Measurements from ENCODE around the gene B9D1. TPM values are rescaled to one million over a fixed set of nuclear protein-coding genes. Genes with fewer than 3 reads are reported as not detected.

The B9D1 gene
- total RNA-seq, 1 experiment from 2014 or later: 31.9 TPM

- H3K4me1 Mint-ChIP-seq: peaks cover 12% of the 10 kb centered on the region
- no peak overlapping the region for H3K4me3 Mint-ChIP-seq
- H3K27ac Mint-ChIP-seq: no peak overlapping the region; the same call in 1 of the 2 replicates
- no peaks in the 10 kb centered on the region for H3K27me3 Mint-ChIP-seq (ENCODE audit: low read depth)
- TF ChIP-seq ZBTB21 (CRISPR knock-in tag; IDR thresholded peaks at IDR 0.05; ENCODE audit: borderline replicate concordance): no peak
- no peak for TF ChIP-seq ZBTB43 (CRISPR knock-in tag; IDR thresholded peaks at IDR 0.05)
- no peak for TF ChIP-seq NFYB (CRISPR knock-in tag; conservative IDR thresholded peaks at IDR 0.05; ENCODE audit: low read depth)
- no peak for TF ChIP-seq ARID4B (CRISPR knock-in tag; IDR thresholded peaks at IDR 0.05; ENCODE audit: borderline replicate concordance)
- no peak for TF ChIP-seq ZNF423 (CRISPR knock-in tag; IDR thresholded peaks at IDR 0.05)
- TF ChIP-seq TCF7 (CRISPR knock-in tag; IDR thresholded peaks at IDR 0.05; ENCODE audit: low read depth): no peak
- TF ChIP-seq SOX15 (CRISPR knock-in tag; IDR thresholded peaks at IDR 0.05): no peak
- TF ChIP-seq GRHL2 (CRISPR knock-in tag; IDR thresholded peaks at IDR 0.05; ENCODE audit: insufficient replicate concordance, severe bottlenecking): no peak
- ChIA-PET POLR2A (no interaction called here), CTCF (no interaction called here)
- H3K9me3 Mint-ChIP-seq: no peaks in the 10 kb centered on the region
- no peaks in the 10 kb centered on the region for H3K36me3 Mint-ChIP-seq
- ATAC-seq (no peak), DNase-seq (ENCODE audit: low spot score) (no peak)
Observed at GRCh38 chr17:19295473-19296135, 66.9 kb downstream of the B9D1 start.

GRCh38 chr17:19294443-19294842, 68.1 kb downstream of the B9D1 start:
- H3K9me3 Mint-ChIP-seq: no peaks in the 10 kb centered on the region
- no peak for TF ChIP-seq FOXJ3 (CRISPR knock-in tag; IDR thresholded peaks at IDR 0.05; ENCODE audit: borderline replicate concordance)
- no peak for TF ChIP-seq ZNF425 (CRISPR knock-in tag; conservative IDR thresholded peaks at IDR 0.05)
- no peak for TF ChIP-seq SOX15 (CRISPR knock-in tag; IDR thresholded peaks at IDR 0.05)
- no peak for TF ChIP-seq RORB (CRISPR knock-in tag; IDR thresholded peaks at IDR 0.05)
- no peak for TF ChIP-seq NR2C2 (CRISPR knock-in tag; IDR thresholded peaks at IDR 0.05)
- TF ChIP-seq MXD4 (CRISPR knock-in tag; IDR thresholded peaks at IDR 0.05; ENCODE audit: borderline replicate concordance): no peak
- TF ChIP-seq NFE2L1 (CRISPR knock-in tag; IDR thresholded peaks at IDR 0.05): no peak
- no peak for TF ChIP-seq CREB1 (CRISPR knock-in tag; IDR thresholded peaks at IDR 0.05)
- no peak for TF ChIP-seq NR3C1 (CRISPR knock-in tag; conservative IDR thresholded peaks at IDR 0.05; ENCODE audit: low read depth)
- no peak for TF ChIP-seq ZBTB21 (CRISPR knock-in tag; IDR thresholded peaks at IDR 0.05; ENCODE audit: borderline replicate concordance)
- no peak for TF ChIP-seq ZNF512 (CRISPR knock-in tag; IDR thresholded peaks at IDR 0.05; ENCODE audit: borderline replicate concordance)
- no peak for TF ChIP-seq ZNF396 (CRISPR knock-in tag; IDR thresholded peaks at IDR 0.05; ENCODE audit: borderline replicate concordance)
- TF ChIP-seq PRDM15 (CRISPR knock-in tag; IDR thresholded peaks at IDR 0.05): no peak

More at GRCh38 chr17:19294443-19294842, 68.1 kb downstream of the B9D1 start:
- Mint-ChIP-seq H3K4me1 (peaks cover 19% of the 10 kb centered on the region), H3K4me3 (no peak overlapping the region), H3K36me3 (no peaks in the 10 kb centered on the region; the same call in 1 of the 2 replicates), H3K27ac (no peak overlapping the region), H3K27me3 (ENCODE audit: low read depth) (no peaks in the 10 kb centered on the region)
- ATAC-seq: no peak
- ChIA-PET POLR2A (no interaction called here), CTCF (interaction anchor here (0.6 kb wide), 1 partner anchor 18 kb away, joined by 3 read pairs; no protein-coding TSS in a partner anchor)
- DNase-seq (ENCODE audit: low spot score): no peak

All from WTC11 (cell line).